Right lobe of liver (tissue), 6 donors: ENCODE measurements around the gene RNU4-1. TPM values are rescaled to one million over a fixed set of nuclear protein-coding genes. Genes with fewer than 3 reads are reported as not detected.
"Not testable (repeated sequence)": the region's sequence is repeated elsewhere in the genome, so short reads cannot be mapped to it uniquely, and the experiment has no call there.

Experiments used
- ATAC-seq, 4 donors: fragments of 200-7000 bp; cut with Tn5 transposase; one replicate each; pipeline ENCODE4 v1.9.1; 2020; ENCODE audit warnings: mild to moderate bottlenecking in 4 of 4, moderate library complexity in 4 of 4
- DNase-seq, 3 donors: peaks; one replicate each; pipeline ENCODE4 v3.0.0-alpha.2; 2020
- H3K27ac ChIP-seq, 3 donors: fragments of 200-600 bp; one replicate each; pipeline ENCODE4 v1.8.0; 2022
- H3K27me3 ChIP-seq, 2 donors: fragments of 200-600 bp; one replicate each; pipeline ENCODE4 v1.8.0; 2022
- H3K36me3 ChIP-seq, 4 donors: fragments of 200-600 bp; sonication (generic) in 1 of 4; one replicate each; pipeline versions ENCODE4 v1.5.1 to v1.8.0; 2017 to 2022; ENCODE audit warnings: control low read depth in 1 of 4
- H3K4me1 ChIP-seq, 4 donors: fragments of 200-600 bp; sonication (generic) in 1 of 4; one replicate each; pipeline versions ENCODE4 v1.5.1 to v1.8.0; 2017 to 2022; ENCODE audit warnings: control low read depth in 1 of 4
- H3K4me3 ChIP-seq, 3 donors: fragments of 200-600 bp; one replicate each; pipeline ENCODE4 v1.8.0; 2022
- H3K9me3 ChIP-seq, 4 donors: fragments of 200-600 bp; sonication (generic) in 1 of 4; one replicate each; pipeline versions ENCODE4 v1.5.1 to v1.8.0; 2017 to 2022; ENCODE audit warnings: control low read depth in 1 of 4
- POLR2A ChIP-seq: fragments of 450-650 bp; IDR thresholded peaks from one replicate; pipeline ENCODE4 v1.6.1; 2017; ENCODE audit warnings: antibody characterized with exemption, mild to moderate bottlenecking
- WGBS: methylation state at CpG from one replicate; pipeline ENCODE4 v1.1.6; 2018; ENCODE audit warnings: low coverage, low lambda C conversion rate; ENCODE audit not compliant: insufficient coverage; ENCODE audit errors: missing lambda C conversion rate; 5-methylcytosine and 5-hydroxymethylcytosine counted together
- intact Hi-C, 2 donors: fragments of 100-400 bp; cut with DNase I; formaldehyde crosslinking; loops; one replicate each; pipeline versions ENCODE4 v1.11.2 to v1.14.1; 2022
- small RNA-seq, 2 experiments: library from RNA; depleted of rRNA; stranded (forward); fragments of <200 nt; gene quantifications; one replicate each; pipeline ENCODE3, GENCODE V24; 2016
- total RNA-seq, 6 experiments: library from RNA; depleted of rRNA in 2 of 6; stranded (reverse); fragments of >200 nt in 2 of 6; fragmentation: NEBNext Ultra II Directional in 3 of 6; extraction: Animal tissue kit (Norgen Biotek cat#: 25700) in 3 of 6; gene quantifications; one replicate each; pipeline versions ENCODE4 v1.1.0 to v1.2.4, GENCODE V29; 2016 to 2023
- TF ChIP-seq, protein P1 (sequence below), 4 donors: fragments of 200-600 bp in 3 of 4; fragments of 450-650 bp in 1 of 4; IDR thresholded peaks; one replicate each; pipeline versions ENCODE4 v1.5.1 to v1.8.0; 2016 to 2022; ENCODE audit warnings: antibody characterized with exemption in 4 of 4, mild to moderate bottlenecking in 2 of 4
- donor health status: DM: no; HTN: yes; CAD: no.
- donor health status: DM: no; HTN: no; CAD: no.
- donor health status: DM: no; HTN: no; CAD: no.
- donor health status: DM: no; HTN: yes; CAD: no.
- donor health status: DM: no; HTN: yes; CAD: no.

RNU4-1 gene
- total RNA-seq, 6 experiments from 2014 or later: under 0.01 to 2,710 (median 2,128) TPM; not detected in 1

DNA sequence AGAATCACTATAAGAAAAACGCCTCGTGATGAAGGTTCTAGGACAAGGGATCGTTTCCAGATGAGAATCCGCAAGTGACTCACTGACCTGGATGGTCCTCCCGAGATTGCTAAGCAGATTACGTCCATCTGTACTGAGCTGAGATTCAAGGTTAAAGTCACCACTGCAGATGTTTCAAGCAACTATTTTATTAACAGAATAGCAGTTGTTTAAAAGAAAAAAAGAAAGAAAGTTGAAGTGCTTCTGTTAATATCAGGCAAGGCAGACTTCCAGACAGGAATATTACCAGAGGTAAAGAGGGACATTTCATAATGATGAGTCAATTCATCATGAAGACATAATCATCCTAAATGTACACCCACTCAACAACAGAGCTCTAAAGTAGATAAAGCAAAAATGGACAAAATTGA is 45.4 kb downstream of the RNU4-1 start:
- peak overlapping the region in 1 of 3 donors; percentile 60 for H3K27ac ChIP-seq
- H3K4me3 ChIP-seq: no peak overlapping the region
- 58% methylated on average over 5 of the region's 6 CpGs for WGBS
- DNase-seq (no peak), ATAC-seq (no peak)
- H3K36me3 ChIP-seq: no peaks in the 10 kb centered on the region
- no peaks in the 10 kb centered on the region for H3K9me3 ChIP-seq
- peaks cover 0 to 18% (median 5%) of the 10 kb centered on the region in 4 donors for H3K4me1 ChIP-seq
- intact Hi-C loops: no loop called here
- H3K27me3 ChIP-seq: no peaks in the 10 kb centered on the region
- TF ChIP-seq POLR2A: no peak

DNA sequence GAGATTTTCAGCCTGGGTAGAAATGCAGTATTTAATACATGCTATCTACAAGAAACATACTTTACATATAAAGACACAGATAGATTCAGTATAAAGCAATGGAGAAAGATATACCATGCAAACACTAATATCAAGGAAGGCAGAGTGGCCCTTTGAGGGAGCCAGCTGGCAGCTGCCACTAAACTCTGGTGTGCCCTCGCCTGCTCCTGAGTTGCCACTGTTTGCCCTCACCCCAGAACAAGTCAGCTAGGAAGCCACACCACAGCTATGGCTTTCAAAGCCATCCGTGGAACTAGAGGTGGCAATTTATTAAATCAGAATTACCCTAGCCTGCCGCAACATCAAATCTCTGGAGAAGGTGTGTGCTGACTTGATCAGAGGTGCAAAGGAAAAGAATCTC is 45.9 kb downstream of the RNU4-1 start:
- no peak overlapping the region for H3K4me3 ChIP-seq
- ATAC-seq: peak in 3 of 4 donors; percentile 28 to 47 (median 44)
- no peak for TF ChIP-seq POLR2A
- TF ChIP-seq, protein P1, sequence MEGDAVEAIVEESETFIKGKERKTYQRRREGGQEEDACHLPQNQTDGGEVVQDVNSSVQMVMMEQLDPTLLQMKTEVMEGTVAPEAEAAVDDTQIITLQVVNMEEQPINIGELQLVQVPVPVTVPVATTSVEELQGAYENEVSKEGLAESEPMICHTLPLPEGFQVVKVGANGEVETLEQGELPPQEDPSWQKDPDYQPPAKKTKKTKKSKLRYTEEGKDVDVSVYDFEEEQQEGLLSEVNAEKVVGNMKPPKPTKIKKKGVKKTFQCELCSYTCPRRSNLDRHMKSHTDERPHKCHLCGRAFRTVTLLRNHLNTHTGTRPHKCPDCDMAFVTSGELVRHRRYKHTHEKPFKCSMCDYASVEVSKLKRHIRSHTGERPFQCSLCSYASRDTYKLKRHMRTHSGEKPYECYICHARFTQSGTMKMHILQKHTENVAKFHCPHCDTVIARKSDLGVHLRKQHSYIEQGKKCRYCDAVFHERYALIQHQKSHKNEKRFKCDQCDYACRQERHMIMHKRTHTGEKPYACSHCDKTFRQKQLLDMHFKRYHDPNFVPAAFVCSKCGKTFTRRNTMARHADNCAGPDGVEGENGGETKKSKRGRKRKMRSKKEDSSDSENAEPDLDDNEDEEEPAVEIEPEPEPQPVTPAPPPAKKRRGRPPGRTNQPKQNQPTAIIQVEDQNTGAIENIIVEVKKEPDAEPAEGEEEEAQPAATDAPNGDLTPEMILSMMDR (IDR thresholded peaks at IDR 0.05): no peak
- intact Hi-C loops: no loop called here
- peak overlapping the region in 1 of 3 donors; percentile 60 for H3K27ac ChIP-seq
- H3K9me3 ChIP-seq: no peaks in the 10 kb centered on the region
- no peaks in the 10 kb centered on the region for H3K27me3 ChIP-seq
- DNase-seq: no peak
- no peaks in the 10 kb centered on the region for H3K36me3 ChIP-seq
- H3K4me1 ChIP-seq: peaks cover 0 to 21% (median 7%) of the 10 kb centered on the region in 4 donors
- WGBS: 25% methylated on average over 3 of the region's 3 CpGs

DNA sequence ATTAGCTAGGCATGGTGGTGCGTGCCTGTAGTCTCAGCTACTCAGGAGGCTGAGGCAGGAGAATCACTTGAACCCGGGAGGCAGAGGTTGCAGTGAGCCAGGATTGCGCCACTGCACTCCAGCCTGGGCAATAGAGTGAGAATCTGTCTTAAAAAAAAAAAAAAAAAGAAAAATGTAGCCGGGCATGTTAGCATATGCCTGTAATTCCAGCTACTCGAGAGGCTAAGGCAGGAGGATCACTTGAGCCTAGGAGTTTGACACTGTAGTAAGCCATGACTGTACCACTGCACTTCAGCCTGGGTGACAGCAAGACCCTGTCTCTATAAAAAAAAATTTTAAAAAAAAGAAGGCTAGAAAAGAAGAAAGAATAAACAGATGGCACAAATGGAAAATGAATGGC is 46.3 kb downstream of the RNU4-1 start:
- H3K4me1 ChIP-seq: peaks cover 0 to 24% (median 7%) of the 10 kb centered on the region in 4 donors

More for the DNA sequence above, 46.3 kb downstream of the RNU4-1 start:
- H3K4me3 ChIP-seq, H3K9me3 ChIP-seq, ATAC-seq, DNase-seq, intact Hi-C loops, H3K27me3 ChIP-seq, H3K36me3 ChIP-seq: not testable (repeated sequence)
- 83% methylated on average over 5 of the region's 5 CpGs for whole genome bisulfite sequencing
- H3K27ac ChIP-seq: peak overlapping the region in 1 of 3 donors; percentile 60

Small RNA genes lying within 50 kb of the gene (small RNA-seq; reads per million reads assigned to genes)
- gene RNU4-1: 3,717 to 4,065 reads per million in 2 experiments
- gene RNU4-2: 838 to 943 reads per million in 2 experiments
- 0 reads per million in 2 experiments for gene RNU6-1088P

Other genes starting within 250 kb of the RNU4-1 start
- 10 to 100 TPM; 11.7 to 22.1 (median 14.7) TPM for gene RAB35, start 176.5 kb downstream of the RNU4-1 start, total RNA-seq
- 10 to 100 TPM; 29.9 to 62.8 (median 39.4) TPM for gene GCN1, start 98.5 kb downstream of the RNU4-1 start, total RNA-seq
- gene RPLP0, start 92.1 kb downstream of the RNU4-1 start, total RNA-seq: 1,000 to 10,000 TPM in 2 of 6 experiments, 100 to 1,000 TPM in 4; 549 to 1,070 (median 665) TPM
- 10 to 100 TPM; 15.1 to 32.6 (median 24.1) TPM for gene PXN, start 27.5 kb downstream of the RNU4-1 start, total RNA-seq
- 1,000 to 10,000 TPM in 4 of 6 experiments, under 1 TPM in 2; under 0.01 to 8,070 (median 3,211) TPM for gene RNU4-2, start 1.3 kb downstream of the RNU4-1 start, total RNA-seq
- 1 to 10 TPM in 5 of 6 experiments, under 1 TPM in 1; 0.56 to 4.1 (median 3.0) TPM for gene SIRT4, start 9.1 kb upstream of the RNU4-1 start, total RNA-seq
- not detected for gene PLA2G1B, start 34.5 kb upstream of the RNU4-1 start, total RNA-seq
- gene MSI1, start 75.9 kb upstream of the RNU4-1 start, total RNA-seq: 1 to 10 TPM in 1 of 6 experiments, under 1 TPM in 1, not detected in 4; 0.06 to 1.6 TPM
- 100 to 1,000 TPM; 229 to 625 (median 292) TPM for gene COX6A1, start 144.9 kb upstream of the RNU4-1 start, total RNA-seq
- gene TRIAP1, start 153.1 kb upstream of the RNU4-1 start, total RNA-seq: 10 to 100 TPM; 13.3 to 28.7 (median 17.0) TPM
- 10 to 100 TPM; 13.4 to 23.8 (median 15.9) TPM for gene GATC, start 153.2 kb upstream of the RNU4-1 start, total RNA-seq
- gene SRSF9, start 176.5 kb upstream of the RNU4-1 start, total RNA-seq: 10 to 100 TPM; 36.4 to 63.3 (median 60.2) TPM
- 100 to 1,000 TPM in 5 of 6 experiments, 10 to 100 TPM in 1; 85.0 to 189 (median 164) TPM for gene DYNLL1, start 202.9 kb upstream of the RNU4-1 start, total RNA-seq
- 10 to 100 TPM; 21.6 to 37.9 (median 31.0) TPM for gene COQ5, start 235.9 kb upstream of the RNU4-1 start, total RNA-seq
- gene RNF10, start 241.1 kb upstream of the RNU4-1 start, total RNA-seq: 100 to 1,000 TPM in 2 of 6 experiments, 10 to 100 TPM in 4; 70.8 to 111 (median 90.2) TPM